Measurements from ENCODE around the gene ARHGAP8. TPM values are rescaled to one million over a fixed set of nuclear protein-coding genes. Genes with fewer than 3 reads are reported as not detected.

Gene ARHGAP8
- total and polyA plus RNA-seq, 2 experiments from 2014 or later, result 62.8 to 64.9 TPM

- TF ChIP-seq ZNF462 (CRISPR knock-in tag; IDR thresholded peaks at IDR 0.05) (no peak), CREB1 (CRISPR knock-in tag; IDR thresholded peaks at IDR 0.05; ENCODE audit: low read depth) (no peak)
Measured at GRCh38 chr22:44793506-44794172, 41.3 kb downstream of the ARHGAP8 start (continued).

- peak overlapping the region; percentile 96 for H3K27ac Mint-ChIP-seq
- Histone ChIP-seq H3K9me2 (ENCODE audit: insufficient read depth) (no peaks in the 10 kb centered on the region), H4K20me1 (replicated peaks; ENCODE audit: insufficient read depth) (no peaks in the 10 kb centered on the region; the same call in none of the 2 replicates), H3K4me2 (peak overlapping the region; percentile 72), H3K36me3 (ENCODE audit: insufficient read depth) (no peaks in the 10 kb centered on the region), H3K27me3 (ENCODE audit: insufficient read depth) (no peaks in the 10 kb centered on the region), H2AFZ (no peak overlapping the region), H3K79me2 (replicated peaks; ENCODE audit: insufficient read depth) (peaks cover 24% of the 10 kb centered on the region; the same call in 1 of the 2 replicates), H3K27ac (ENCODE audit: low read depth) (peak overlapping the region; percentile 95), H3K4me3 (peak overlapping the region; percentile 37), H3F3A (replicated peaks; ENCODE audit: low read depth) (no peaks in the 10 kb centered on the region; the same call in 1 of the 2 replicates), H3K4me1 (ENCODE audit: insufficient read depth) (peaks cover 34% of the 10 kb centered on the region)
- H3K4me3 Mint-ChIP-seq, result peak overlapping the region; percentile 61
- H3K36me3 Mint-ChIP-seq (ENCODE audit: low read depth), result peaks cover 14% of the 10 kb centered on the region
- DNase-seq (ENCODE audit: low spot score) (peak; percentile 83), ATAC-seq (peak; percentile 74)
- peaks cover 30% of the 10 kb centered on the region for H3K4me1 Mint-ChIP-seq
- no peaks in the 10 kb centered on the region for H3K9me3 Mint-ChIP-seq
- H3K27me3 Mint-ChIP-seq (ENCODE audit: insufficient read depth, low read depth, poor library complexity), result peaks cover 27% of the 10 kb centered on the region
- TF ChIP-seq POLR2AphosphoS5 (IDR thresholded peaks at IDR 0.05; ENCODE audit: low read depth) (no peak), EZH2 (IDR thresholded peaks at IDR 0.05; ENCODE audit: low read depth, unreplicated experiment) (no peak), EZH2phosphoT487 (IDR thresholded peaks at IDR 0.05; ENCODE audit: unreplicated experiment) (no peak), CTCF (conservative IDR thresholded peaks at IDR 0.05; ENCODE audit: low read depth in 2 of 2) (no peak), ZNF331 (CRISPR knock-in tag; IDR thresholded peaks at IDR 0.05; ENCODE audit: low read depth) (no peak), ETS1 (IDR thresholded peaks at IDR 0.05) (no peak), ZNF114 (CRISPR knock-in tag; IDR thresholded peaks at IDR 0.05) (no peak), NANOG (IDR thresholded peaks at IDR 0.05; ENCODE audit: borderline replicate concordance) (no peak)
Measured at GRCh38 chr22:44795701-44796630, 43.6 kb downstream of the ARHGAP8 start.
